HG03575 (cell line): ENCODE data around the gene GPM6B.
A peak's percentile ranks its signal among the peaks of the same experiment; 100 is the strongest.
"Not testable (repeated sequence)": the region's sequence is repeated elsewhere in the genome, so short reads cannot be mapped to it uniquely, and the experiment has no call there.

Experiments
- ATAC-seq: cut with Tn5 transposase; IDR thresholded peaks from one replicate; pipeline ENCODE4 v1.9.1; 2021; ENCODE audit not compliant: unreplicated experiment, insufficient number of reproducible peaks, low FRiP score; ENCODE audit errors: extremely low read depth

The GPM6B gene

GRCh38 chrX:13742397-13743176 lies 74.3 kb downstream of the GPM6B start:
- peak; percentile 75 for ATAC-seq

- ATAC-seq: no peak
Measured at GRCh38 chrX:13741695-13742094, 75.2 kb downstream of the GPM6B start.

GRCh38 chrX:13734278-13735172 lies 82.4 kb downstream of the GPM6B start, which contains the start of the genes OFD1 and TRAPPC2:
TSS of gene OFD1 (plus strand) at chrX:13734748. CDS start at chrX:13735072, 324 bp downstream.
TSS of gene TRAPPC2 (minus strand) at chrX:13734620. CDS start at chrX:13719963, 14,657 bp downstream.
- peak; percentile 85 for ATAC-seq

- no peak for ATAC-seq
Measured at GRCh38 chrX:13733506-13733905, 83.4 kb downstream of the GPM6B start.

GRCh38 chrX:13732246-13733067 lies 84.4 kb downstream of the GPM6B start:
- no peak for ATAC-seq

- not testable (repeated sequence) for ATAC-seq
Measured at GRCh38 chrX:13730523-13730922, 86.4 kb downstream of the GPM6B start.

- ATAC-seq: not testable (repeated sequence)
Measured at GRCh38 chrX:13726583-13726982, 90.3 kb downstream of the GPM6B start.

GRCh38 chrX:13724878-13725277 lies 92.0 kb downstream of the GPM6B start:
- not testable (repeated sequence) for ATAC-seq

- no peak for ATAC-seq
Measured at GRCh38 chrX:13721819-13722519, 94.9 kb downstream of the GPM6B start.

- no peak for ATAC-seq
Measured at GRCh38 chrX:13721371-13721770, 95.5 kb downstream of the GPM6B start.
